ENCODE data around the gene SMYD2. TPM values are rescaled to one million over a fixed set of nuclear protein-coding genes. Genes with fewer than 3 reads are reported as not detected.

Gene SMYD2
- total RNA-seq, 2 donors from 2014 or later = 6.2 to 89.5 TPM

GRCh38 chr1:214330222-214330621 lies 49.3 kb downstream of the SMYD2 start:
- Histone ChIP-seq H3K27me3 (no peaks in the 10 kb centered on the region), H3K9me3 (no peaks in the 10 kb centered on the region), H3K36me3 (no peaks in the 10 kb centered on the region), H3K4me1 (peaks cover 0 to 4% of the 10 kb centered on the region in 2 donors), H3K27ac (no peak overlapping the region), H3K4me3 (no peak overlapping the region)
- no peak for TF ChIP-seq CTCF (IDR thresholded peaks at IDR 0.05)
- DNase-seq (ENCODE audit: low spot score) = no peak

GRCh38 chr1:214330715-214331114 lies 49.8 kb downstream of the SMYD2 start:
- peaks cover 0 to 4% of the 10 kb centered on the region in 2 donors for H3K4me1 ChIP-seq
- H3K27me3 ChIP-seq = no peaks in the 10 kb centered on the region
- no peaks in the 10 kb centered on the region for H3K36me3 ChIP-seq
- no peaks in the 10 kb centered on the region for H3K9me3 ChIP-seq
- no peak overlapping the region for H3K27ac ChIP-seq
- TF ChIP-seq CTCF (IDR thresholded peaks at IDR 0.05) = no peak
- no peak for DNase-seq (ENCODE audit: low spot score)
- H3K4me3 ChIP-seq = no peak overlapping the region

- H3K4me3 ChIP-seq = no peak overlapping the region
- H3K27me3 ChIP-seq = no peaks in the 10 kb centered on the region
- TF ChIP-seq CTCF (IDR thresholded peaks at IDR 0.05) = no peak
- H3K4me1 ChIP-seq = peaks cover 0 to 4% of the 10 kb centered on the region in 2 donors
- no peak for DNase-seq (ENCODE audit: low spot score)
- H3K36me3 ChIP-seq = no peaks in the 10 kb centered on the region
- H3K9me3 ChIP-seq = no peaks in the 10 kb centered on the region
- no peak overlapping the region for H3K27ac ChIP-seq
Measured at GRCh38 chr1:214331180-214331579, 50.2 kb downstream of the SMYD2 start.

GRCh38 chr1:214331827-214332423 lies 51.0 kb downstream of the SMYD2 start:
- H3K4me3 ChIP-seq = no peak overlapping the region
- H3K36me3 ChIP-seq = no peaks in the 10 kb centered on the region
- no peaks in the 10 kb centered on the region for H3K27me3 ChIP-seq
- H3K4me1 ChIP-seq = peaks cover 0 to 4% of the 10 kb centered on the region in 2 donors
- no peak for DNase-seq (ENCODE audit: low spot score)
- H3K27ac ChIP-seq = no peak overlapping the region
- H3K9me3 ChIP-seq = no peaks in the 10 kb centered on the region
- peak; percentile 27 to 74 for TF ChIP-seq CTCF (IDR thresholded peaks at IDR 0.05)

- DNase-seq (ENCODE audit: low spot score) = peak; percentile 71
- Histone ChIP-seq H3K4me1 (peaks cover 0 to 8% of the 10 kb centered on the region in 2 donors), H3K9me3 (no peaks in the 10 kb centered on the region), H3K27ac (no peak overlapping the region), H3K36me3 (no peaks in the 10 kb centered on the region), H3K4me3 (no peak overlapping the region), H3K27me3 (no peaks in the 10 kb centered on the region)
- peak; percentile 80 to 91 for TF ChIP-seq CTCF (IDR thresholded peaks at IDR 0.05)
Measured at GRCh38 chr1:214332946-214333798, 52.2 kb downstream of the SMYD2 start.

Measured in right atrium auricular region (tissue), 2 donors.